Heart right ventricle (tissue), 16 donors: ENCODE results near the gene WDPCP. TPM values are rescaled to one million over a fixed set of nuclear protein-coding genes. Genes with fewer than 3 reads are reported as not detected.
A peak's percentile ranks its signal among the peaks of the same experiment; 100 is the strongest.

Experiments
- ATAC-seq, 8 donors: fragments of 200-7000 bp; cut with Tn5 transposase; one replicate each; pipeline ENCODE4 v1.9.1; 2020; ENCODE audit warnings: mild to moderate bottlenecking in 8 of 8, moderate library complexity in 8 of 8, moderate number of reproducible peaks in 1 of 8
- DNase-seq, 2 donors: peaks; one replicate each; pipeline ENCODE4 v3.0.0-alpha.2; 2020
- H3K27ac ChIP-seq, 10 donors: fragments of 200-600 bp; sonication (generic) in 2 of 10; one replicate each; pipeline versions ENCODE4 v1.5.0 to v1.8.0; 2020 to 2022; ENCODE audit warnings: mild to moderate bottlenecking in 3 of 10
- H3K27me3 ChIP-seq, 7 donors: fragments of 200-600 bp; one replicate each; pipeline ENCODE4 v1.8.0; 2021 to 2022; ENCODE audit warnings: mild to moderate bottlenecking in 2 of 7
- H3K36me3 ChIP-seq, 9 donors: fragments of 200-600 bp; sonication (generic) in 1 of 9; one replicate each; pipeline versions ENCODE4 v1.5.0 to v1.8.0; 2020 to 2022; ENCODE audit warnings: mild to moderate bottlenecking in 2 of 9
- H3K4me1 ChIP-seq, 9 donors: fragments of 200-600 bp; sonication (generic) in 1 of 9; one replicate each; pipeline versions ENCODE4 v1.5.0 to v1.8.0; 2020 to 2022; ENCODE audit warnings: mild to moderate bottlenecking in 4 of 9
- H3K4me3 ChIP-seq, 10 donors: fragments of 200-600 bp; sonication (generic) in 2 of 10; one replicate each; pipeline versions ENCODE4 v1.5.0 to v1.8.0; 2020 to 2022; ENCODE audit warnings: mild to moderate bottlenecking in 7 of 10, moderate library complexity in 2 of 10
- H3K9me3 ChIP-seq, 11 donors: fragments of 200-600 bp in 10 of 11; sonication (generic) in 2 of 11; one replicate each; pipeline versions ENCODE4 v1.5.0 to v1.8.0; 2013 to 2022; ENCODE audit warnings: mild to moderate bottlenecking in 2 of 11, control low read depth in 1 of 11, moderate library complexity in 1 of 11
- CTCF ChIP-seq, 9 donors: fragments of 200-600 bp; sonication (generic) in 2 of 9; IDR thresholded peaks; one replicate each; pipeline versions ENCODE4 v1.5.0 to v1.8.0; 2021 to 2022; ENCODE audit warnings: antibody characterized with exemption in 9 of 9, mild to moderate bottlenecking in 5 of 9, moderate library complexity in 1 of 9
- WGBS, 2 donors: extraction: QIAGEN DNeasy Blood & Tissue Kit; methylation state at CpG; one replicate each; pipeline ENCODE4 v1.1.7; 2013; ENCODE audit warnings: inconsistent platforms in 1 of 2; 5-methylcytosine and 5-hydroxymethylcytosine counted together
- intact Hi-C, 10 donors: fragments of 100-400 bp; cut with DNase I; formaldehyde crosslinking; loops; one replicate each; pipeline versions ENCODE4 v1.11.1 to v1.14.2; 2022
- polyA plus RNA-seq, 2 donors: library from polyadenylated mRNA; stranded (reverse); fragments of 200-250 nt; gene quantifications; one replicate each; pipeline ENCODE4 v1.2.3, GENCODE V29; 2013
- total RNA-seq, 10 donors: library from RNA; stranded (reverse); fragmentation: NEBNext Ultra II Directional in 3 of 10; extraction: Animal tissue kit (Norgen Biotek cat#: 25700) in 3 of 10; gene quantifications; one replicate each; pipeline versions ENCODE4 v1.2.1 to v1.2.4, GENCODE V29; 2021 to 2023
- donor health status: Arrhythmogenic right ventricular cardiomyopathy.
- donor health status: ischemic (EF 13 %, LVEDD 7.1; RV severe dilation, severe dysfunction).
- donor health status: healthy with polysubstance abuse.
- donor health status: DM: no; HTN: yes; CAD: no.
- donor health status: DM: no; HTN: no; CAD: no.
- donor health status: ischemic (EF 25% LVEDD 6.9; RV normal size, moderate dysfunction).
- donor health status: ischemic (EF 25% LVEDD 5.7; RV mildly dilated, moderate dysfunction).
- donor health status: healthy.
- donor health status: DM: yes; HTN: yes; CAD: no.
- donor health status: Ischemic cardiomyopathy.
- donor health status: ischemic (EF 35%, LVEDD 5.7; RV mildly dilated, moderate dysfunction).
- donor health status: nonischemic (EF 11% LVEDD 7.7; RV severe dilation, severe dysfunction).
- donor health status: DM: yes; HTN: yes; CAD: no.
- donor health status: PGD.
- donor health status: ischemic (EF 29% LVEDD 5.4; RV normal size, mild dysfunction).
- donor health status: nonischemic (EF 23%, LVEDD 6.1; RV moderate dilation, normal function).

Gene WDPCP
- total and polyA plus RNA-seq, 12 donors: 3.7 to 36.6 (median 20.2) TPM

GRCh38 chr2:63594660-63595059, 6.4 kb upstream of the WDPCP start:
- Histone ChIP-seq H3K4me1 (peaks cover 0 to 90% (median 47%) of the 10 kb centered on the region in 9 donors), H3K27me3 (no peaks in the 10 kb centered on the region), H3K9me3 (no peaks in the 10 kb centered on the region), H3K36me3 (peaks cover 0 to 88% (median 31%) of the 10 kb centered on the region in 9 donors), H3K4me3 (peak overlapping the region in 2 of 10 donors; percentile 28 to 72), H3K27ac (peak overlapping the region in 2 of 10 donors; percentile 17 to 85)
- ATAC-seq (no peak), DNase-seq (no peak)
- TF ChIP-seq CTCF (IDR thresholded peaks at IDR 0.05): no peak
- intact Hi-C loops: loop anchor here in 2 of 10 donors (5.0 to 10.0 kb wide), 2 partner anchors 248 to 260 kb away; partner anchors contain the start of gene UGP2 (in 1 of the 2)
- WGBS, 2 donors: 75 to 82% methylated on average over 3 of the region's 3 CpGs

GRCh38 chr2:63591566-63592175, 3.4 kb upstream of the WDPCP start:
- 42 to 59% methylated on average over 3 of the region's 3 CpGs for WGBS, 2 donors
- TF ChIP-seq CTCF (IDR thresholded peaks at IDR 0.05): no peak
- peaks cover 0 to 87% (median 47%) of the 10 kb centered on the region in 9 donors for H3K4me1 ChIP-seq
- peak overlapping the region in 9 of 10 donors; percentile 67 to 98 (median 93) for H3K27ac ChIP-seq
- no peak for DNase-seq
- intact Hi-C loops: loop anchor here in 2 of 10 donors (5.0 to 10.0 kb wide), 2 partner anchors 251 to 263 kb away; partner anchors contain the start of gene UGP2 (in 1 of the 2)
- no peaks in the 10 kb centered on the region for H3K9me3 ChIP-seq
- H3K27me3 ChIP-seq: no peaks in the 10 kb centered on the region
- ATAC-seq: no peak
- peak overlapping the region in 9 of 10 donors; percentile 14 to 91 (median 75) for H3K4me3 ChIP-seq
- peaks cover 0 to 58% (median 21%) of the 10 kb centered on the region in 9 donors for H3K36me3 ChIP-seq

- peak in 1 of 2 donors; percentile 80 for DNase-seq
- peak overlapping the region; percentile 85 to 98 (median 95) for H3K27ac ChIP-seq
- intact Hi-C loops: loop anchor here in 2 of 10 donors (5.0 to 10.0 kb wide), 2 partner anchors 251 to 264 kb away; partner anchors contain the start of gene UGP2 (in 1 of the 2)
- ATAC-seq: peak in 5 of 8 donors; percentile 20 to 46 (median 35)
- H3K4me1 ChIP-seq: peaks cover 0 to 86% (median 47%) of the 10 kb centered on the region in 9 donors
- peaks cover 0 to 50% (median 15%) of the 10 kb centered on the region in 9 donors for H3K36me3 ChIP-seq
- TF ChIP-seq CTCF (IDR thresholded peaks at IDR 0.05): no peak
- H3K4me3 ChIP-seq: peak overlapping the region; percentile 3 to 91 (median 79)
- H3K27me3 ChIP-seq: no peaks in the 10 kb centered on the region
- 28 to 34% methylated on average over 3 of the region's 3 CpGs for WGBS, 2 donors
- H3K9me3 ChIP-seq: no peaks in the 10 kb centered on the region
Observed at GRCh38 chr2:63590626-63591408, 2.5 kb upstream of the WDPCP start.
